OCI-LY7 (cell line): ENCODE measurements around the gene HOXD8. TPM values are rescaled to one million over a fixed set of nuclear protein-coding genes. Genes with fewer than 3 reads are reported as not detected.

ENCODE experiments used
- BruUV-seq: library from RNA; stranded (reverse); fragments of 400-500 nt; replicated peaks from 2 replicates; lab custom pipeline; 2021; lab: Mats Ljungman, UMichigan
- CTCF ChIA-PET: fragments of 300-600 bp; sonication (Branson Sonifier 250); formaldehyde crosslinking; loops from one replicate; lab custom pipeline; 2022; ENCODE audit warnings: antibody characterized with exemption; ENCODE audit not compliant: unreplicated experiment; lab: Charles Lee
- POLR2A ChIA-PET: fragments of 300-600 bp; sonication (Branson Sonifier 250); formaldehyde crosslinking; loops from one replicate; lab custom pipeline; 2022; ENCODE audit warnings: antibody characterized with exemption; lab: Charles Lee
- DNase-seq: peaks from one replicate; pipeline ENCODE4 v3.0.0-alpha.2; 2015; ENCODE audit warnings: low spot score
- H2AFZ ChIP-seq: fragments of 200-600 bp; sonication (generic), shearing (Covaris generic); 2 replicates; pipeline ENCODE4 v1.6.1; 2014; ENCODE audit warnings: mild to moderate bottlenecking, antibody characterized with exemption, low read length, moderate library complexity
- H3K27ac ChIP-seq: fragments of 200-600 bp; sonication (generic); 2 replicates; pipeline ENCODE4 v1.5.1; 2014; ENCODE audit warnings: mixed run types, low read depth, mild to moderate bottlenecking, moderate library complexity, low read length, inconsistent platforms; ENCODE audit not compliant: poor library complexity, severe bottlenecking
- H3K36me3 ChIP-seq: fragments of 200-600 bp; sonication (generic); 2 replicates; pipeline ENCODE4 v1.6.1; 2014; ENCODE audit warnings: mild to moderate bottlenecking, antibody characterized with exemption, low read length, moderate library complexity, mixed read lengths; ENCODE audit not compliant: insufficient read depth
- H3K4me1 ChIP-seq: fragments of 200-600 bp; sonication (generic); 2 replicates; pipeline ENCODE4 v1.5.1; 2014; ENCODE audit warnings: mild to moderate bottlenecking, low read length; ENCODE audit not compliant: insufficient read depth, poor library complexity, severe bottlenecking
- H3K4me2 ChIP-seq: fragments of 200-600 bp; sonication (generic); 2 replicates; pipeline ENCODE4 v1.6.1; 2014; ENCODE audit warnings: mild to moderate bottlenecking, low read length
- H3K4me3 ChIP-seq: fragments of 200-600 bp; sonication (generic); 2 replicates; pipeline ENCODE4 v1.5.1; 2014; ENCODE audit warnings: mild to moderate bottlenecking, low read depth, low read length; ENCODE audit not compliant: poor library complexity, severe bottlenecking
- H3K79me2 ChIP-seq: fragments of 200-600 bp; sonication (generic); 2 replicates; pipeline ENCODE4 v1.6.1; 2016; ENCODE audit warnings: low read depth, mild to moderate bottlenecking, low read length, moderate library complexity, mixed read lengths; ENCODE audit not compliant: insufficient read depth
- H3K9me2 ChIP-seq: fragments of 200-600 bp; sonication (generic); 2 replicates; pipeline ENCODE4 v1.6.1; 2016; ENCODE audit warnings: mild to moderate bottlenecking, low read length, mixed read lengths; ENCODE audit not compliant: insufficient read depth
- H3K9me3 ChIP-seq: fragments of 200-600 bp; sonication (generic); 2 replicates; pipeline ENCODE4 v1.6.1; 2014; ENCODE audit warnings: mild to moderate bottlenecking, mixed run types, low read length, mixed read lengths
- H4K20me1 ChIP-seq: fragments of 200-600 bp; sonication (generic); 2 replicates; pipeline ENCODE4 v1.6.1; 2014; ENCODE audit warnings: mild to moderate bottlenecking, antibody characterized with exemption, low read length, moderate library complexity, mixed read lengths; ENCODE audit not compliant: insufficient read depth
- CTCF ChIP-seq: fragments of 200-600 bp; sonication (generic); conservative IDR thresholded peaks from 2 replicates; pipeline ENCODE4 v1.5.1; 2014; ENCODE audit warnings: mild to moderate bottlenecking, antibody characterized with exemption, low read length, moderate library complexity, mixed read lengths
- EZH2phosphoT487 ChIP-seq: fragments of 200-600 bp; sonication (generic); IDR thresholded peaks from 2 replicates; pipeline ENCODE4 v1.6.1; 2018; ENCODE audit warnings: low read depth, borderline replicate concordance, mild to moderate bottlenecking, mixed run types, antibody characterized with exemption, low read length, moderate library complexity, mixed read lengths
- intact Hi-C: fragments of 100-400 bp; cut with micrococcal nuclease; formaldehyde crosslinking; loops from one replicate; pipeline ENCODE4 v1.10.0; 2022; ENCODE audit not compliant: unreplicated experiment
- total RNA-seq, 2 experiments: library from RNA; depleted of rRNA in 1 of 2; stranded (reverse); fragments of >200 nt in 1 of 2; shearing (Covaris generic) in 1 of 2; gene quantifications; 2 replicates each; pipeline ENCODE4 v1.2.3, GENCODE V29; 2014 to 2022

Gene HOXD8
- total RNA-seq, 2 experiments from 2014 or later: not detected

GRCh38 chr2:176111846-176112374 is 17.6 kb upstream of the HOXD8 start:
- no peak overlapping the region for H3K4me3 ChIP-seq
- no peaks in the 10 kb centered on the region for H3K79me2 ChIP-seq
- no TSS peak for BruUV-seq
- no peak for DNase-seq
- POLR2A ChIA-PET: no interaction called here
- H2AFZ ChIP-seq: no peak overlapping the region
- H3K27ac ChIP-seq: no peak overlapping the region
- H3K4me1 ChIP-seq: no peaks in the 10 kb centered on the region
- CTCF ChIA-PET: no interaction called here
- H4K20me1 ChIP-seq: no peaks in the 10 kb centered on the region
- no peaks in the 10 kb centered on the region for H3K36me3 ChIP-seq
- H3K9me3 ChIP-seq: no peaks in the 10 kb centered on the region
- intact Hi-C loops: no loop called here
- no peak overlapping the region for H3K4me2 ChIP-seq
- no peak for TF ChIP-seq CTCF
- no peak for TF ChIP-seq EZH2phosphoT487
- H3K9me2 ChIP-seq: no peaks in the 10 kb centered on the region

GRCh38 chr2:176112375-176113302 is 16.9 kb upstream of the HOXD8 start:
- ChIA-PET POLR2A (no interaction called here), CTCF (interaction anchor here (0.6 kb wide), 1 partner anchor 501 kb away, joined by 3 read pairs; no protein-coding TSS in a partner anchor)
- DNase-seq: no peak
- Histone ChIP-seq H3K9me2 (no peaks in the 10 kb centered on the region), H3K79me2 (no peaks in the 10 kb centered on the region), H4K20me1 (no peaks in the 10 kb centered on the region), H3K4me2 (no peak overlapping the region), H2AFZ (no peak overlapping the region), H3K4me3 (no peak overlapping the region), H3K9me3 (no peaks in the 10 kb centered on the region), H3K27ac (no peak overlapping the region), H3K4me1 (no peaks in the 10 kb centered on the region), H3K36me3 (no peaks in the 10 kb centered on the region)
- intact Hi-C loops: no loop called here
- TF ChIP-seq EZH2phosphoT487 (no peak), CTCF (no peak)
- no TSS peak for BruUV-seq
